22Rv1 (cell line): ENCODE data around the gene FAM187B.

Experiments
- H3K27ac ChIP-seq: fragments of 450-650 bp; 2 replicates; pipeline ENCODE4 v1.5.1; 2017
- CTCF ChIP-seq: fragments of 450-650 bp; IDR thresholded peaks from 2 replicates; pipeline ENCODE4 v1.5.1; 2017; ENCODE audit warnings: mild to moderate bottlenecking
- ZFX ChIP-seq: fragments of 450-650 bp; IDR thresholded peaks from 2 replicates; pipeline ENCODE4 v1.6.1; 2017; ENCODE audit warnings: antibody characterized with exemption, borderline replicate concordance

Gene FAM187B

GRCh38 chr19:35177377-35178274, 50.9 kb downstream of the FAM187B start:
- no peak overlapping the region for H3K27ac ChIP-seq
- TF ChIP-seq ZFX (no peak), CTCF (no peak)

GRCh38 chr19:35176181-35176570, 52.4 kb downstream of the FAM187B start:
- TF ChIP-seq CTCF (no peak), ZFX (no peak)
- no peak overlapping the region for H3K27ac ChIP-seq
